Sigmoid colon (tissue), 7 donors: ENCODE data around the gene SLC49A4. TPM values are rescaled to one million over a fixed set of nuclear protein-coding genes. Genes with fewer than 3 reads are reported as not detected.

Experiments used
- DNase-seq: peaks from one replicate; pipeline ENCODE4 v3.0.0-alpha.2; 2019
- H3K27ac ChIP-seq, 4 donors: fragments of 200-600 bp; sonication (generic); one replicate each; pipeline ENCODE4 v1.5.1; 2016 to 2019; ENCODE audit warnings: mild to moderate bottlenecking in 1 of 4
- H3K27me3 ChIP-seq, 3 donors: fragments of 200-600 bp; sonication (generic); one replicate each; pipeline ENCODE4 v1.5.1; 2019; ENCODE audit warnings: mild to moderate bottlenecking in 1 of 3
- H3K36me3 ChIP-seq, 4 donors: fragments of 200-600 bp; sonication (generic); one replicate each; pipeline ENCODE4 v1.5.1; 2016 to 2019
- H3K4me1 ChIP-seq, 4 donors: fragments of 200-600 bp; sonication (generic); one replicate each; pipeline ENCODE4 v1.5.1; 2017 to 2019
- H3K4me3 ChIP-seq, 4 donors: fragments of 200-600 bp; sonication (generic); one replicate each; pipeline ENCODE4 v1.5.1; 2017 to 2019; ENCODE audit warnings: mild to moderate bottlenecking in 2 of 4, moderate library complexity in 1 of 4
- H3K9me3 ChIP-seq, 4 donors: fragments of 200-600 bp in 3 of 4; sonication (generic) in 3 of 4; one replicate each; pipeline versions ENCODE4 v1.5.1 to v1.6.1; 2013 to 2019
- CTCF ChIP-seq, 4 experiments: fragments of 450-650 bp in 3 of 4; fragments of 200-600 bp in 1 of 4; IDR thresholded peaks; one replicate each; pipeline ENCODE4 v1.5.1; 2016 to 2019; ENCODE audit warnings: antibody characterized with exemption in 4 of 4, mild to moderate bottlenecking in 3 of 4, moderate library complexity in 2 of 4
- EP300 ChIP-seq, 4 donors: sonication (generic); formaldehyde crosslinking; IDR thresholded peaks; one replicate each; pipeline ENCODE4 v1.6.1; 2017; ENCODE audit warnings: antibody characterized with exemption in 4 of 4
- POLR2A ChIP-seq, 2 donors: fragments of 450-650 bp; IDR thresholded peaks; one replicate each; pipeline ENCODE4 v1.6.1; 2016; ENCODE audit warnings: antibody characterized with exemption in 2 of 2, mild to moderate bottlenecking in 2 of 2, moderate library complexity in 2 of 2
- POLR2AphosphoS5 ChIP-seq, 4 donors: sonication (generic); formaldehyde crosslinking; IDR thresholded peaks; one replicate each; pipeline ENCODE4 v1.6.1; 2017; ENCODE audit warnings: antibody characterized with exemption in 4 of 4
- WGBS, 2 donors: extraction: QIAGEN DNeasy Blood & Tissue Kit; methylation state at CpG; one replicate each; pipeline ENCODE4 v1.1.7; 2013; 5-methylcytosine and 5-hydroxymethylcytosine counted together
- intact Hi-C: fragments of 100-400 bp; cut with DNase I; formaldehyde crosslinking; loops from one replicate; pipeline ENCODE4 v1.15.1; 2023
- polyA plus RNA-seq, 3 donors: library from polyadenylated mRNA; stranded (reverse); fragments of 200-250 nt; gene quantifications; one replicate each; pipeline ENCODE4 v1.2.3, GENCODE V29; 2013
- total RNA-seq, 4 donors: library from RNA; depleted of rRNA; stranded (reverse); fragments of >200 nt; gene quantifications; one replicate each; pipeline ENCODE4 v1.1.0, GENCODE V29; 2016
- donor health status: healthy with polysubstance abuse.
- donor health status: Bipolar disorder and iron deficiency.
- donor health status: healthy.

The SLC49A4 gene
- total and polyA plus RNA-seq, 7 donors = 3.0 to 20.6 (median 15.0) TPM

- intact Hi-C loops = loop anchor here (5.0 to 10.0 kb wide), 3 partner anchors 228 to 405 kb away; partner anchors contain the start of genes DTX3L, PARP9, SEC22A and SEMA5B
- no peak for DNase-seq
- Histone ChIP-seq H3K9me3 (no peaks in the 10 kb centered on the region), H3K27ac (no peak overlapping the region), H3K27me3 (no peaks in the 10 kb centered on the region), H3K4me3 (no peak overlapping the region), H3K36me3 (no peaks in the 10 kb centered on the region), H3K4me1 (peaks cover 0 to 22% (median 15%) of the 10 kb centered on the region in 4 donors)
- TF ChIP-seq CTCF (IDR thresholded peaks at IDR 0.05) = no peak
- no peak for TF ChIP-seq POLR2AphosphoS5 (IDR thresholded peaks at IDR 0.05)
- TF ChIP-seq POLR2A (IDR thresholded peaks at IDR 0.05) = no peak
- TF ChIP-seq EP300 (IDR thresholded peaks at IDR 0.05) = no peak
- WGBS, 2 donors = 92 to 96% methylated on average over 2 of the region's 2 CpGs
Observed at GRCh38 chr3:122799322-122799721, 4.5 kb downstream of the SLC49A4 start.

GRCh38 chr3:122800031-122800430 lies 5.2 kb downstream of the SLC49A4 start:
- H3K4me3 ChIP-seq = no peak overlapping the region
- 83 to 91% methylated on average over 1 of the region's 1 CpG for WGBS, 2 donors
- TF ChIP-seq CTCF (IDR thresholded peaks at IDR 0.05) (no peak), EP300 (IDR thresholded peaks at IDR 0.05) (no peak), POLR2A (IDR thresholded peaks at IDR 0.05) (no peak), POLR2AphosphoS5 (IDR thresholded peaks at IDR 0.05) (no peak)
- no peak for DNase-seq
- H3K27me3 ChIP-seq = no peaks in the 10 kb centered on the region
- H3K36me3 ChIP-seq = no peaks in the 10 kb centered on the region
- H3K9me3 ChIP-seq = no peaks in the 10 kb centered on the region
- H3K27ac ChIP-seq = no peak overlapping the region
- peaks cover 0 to 22% (median 15%) of the 10 kb centered on the region in 4 donors for H3K4me1 ChIP-seq
- intact Hi-C loops = no loop called here

- no peaks in the 10 kb centered on the region for H3K36me3 ChIP-seq
- DNase-seq = no peak
- intact Hi-C loops = no loop called here
- no peak overlapping the region for H3K27ac ChIP-seq
- 94 to 98% methylated on average over 3 of the region's 3 CpGs for WGBS, 2 donors
- no peak overlapping the region for H3K4me3 ChIP-seq
- TF ChIP-seq CTCF (IDR thresholded peaks at IDR 0.05) (no peak), EP300 (IDR thresholded peaks at IDR 0.05) (no peak), POLR2A (IDR thresholded peaks at IDR 0.05) (no peak), POLR2AphosphoS5 (IDR thresholded peaks at IDR 0.05) (no peak)
- peaks cover 0 to 20% (median 13%) of the 10 kb centered on the region in 4 donors for H3K4me1 ChIP-seq
- H3K9me3 ChIP-seq = no peaks in the 10 kb centered on the region
- H3K27me3 ChIP-seq = no peaks in the 10 kb centered on the region
Observed at GRCh38 chr3:122800706-122801237, 5.9 kb downstream of the SLC49A4 start.

- peaks cover 0 to 6% (median 0%) of the 10 kb centered on the region in 4 donors for H3K36me3 ChIP-seq
- no peak overlapping the region for H3K27ac ChIP-seq
- H3K27me3 ChIP-seq = no peaks in the 10 kb centered on the region
- intact Hi-C loops = no loop called here
- no peak for TF ChIP-seq POLR2A (IDR thresholded peaks at IDR 0.05)
- no peak for TF ChIP-seq POLR2AphosphoS5 (IDR thresholded peaks at IDR 0.05)
- H3K9me3 ChIP-seq = no peaks in the 10 kb centered on the region
- WGBS, 2 donors = 94 to 97% methylated on average over 1 of the region's 1 CpG
- no peak overlapping the region for H3K4me3 ChIP-seq
- H3K4me1 ChIP-seq = peaks cover 0 to 5% (median 1%) of the 10 kb centered on the region in 4 donors
- no peak for DNase-seq
Observed at GRCh38 chr3:122802323-122802722, 7.5 kb downstream of the SLC49A4 start.

GRCh38 chr3:122803977-122804376 lies 9.1 kb downstream of the SLC49A4 start:
- H3K27me3 ChIP-seq = no peaks in the 10 kb centered on the region
- H3K36me3 ChIP-seq = peaks cover 0 to 16% (median 0%) of the 10 kb centered on the region in 4 donors
- TF ChIP-seq POLR2A (IDR thresholded peaks at IDR 0.05) (no peak), CTCF (IDR thresholded peaks at IDR 0.05) (no peak), EP300 (IDR thresholded peaks at IDR 0.05) (no peak), POLR2AphosphoS5 (IDR thresholded peaks at IDR 0.05) (no peak)
- no peaks in the 10 kb centered on the region for H3K9me3 ChIP-seq
- DNase-seq = no peak
- H3K4me1 ChIP-seq = no peaks in the 10 kb centered on the region
- intact Hi-C loops = no loop called here
- no peak overlapping the region for H3K27ac ChIP-seq
- no peak overlapping the region for H3K4me3 ChIP-seq
- 87 to 93% methylated on average over 2 of the region's 2 CpGs for WGBS, 2 donors
